Measurements from ENCODE around the gene SCUBE1. TPM values are rescaled to one million over a fixed set of nuclear protein-coding genes. Genes with fewer than 3 reads are reported as not detected.

The SCUBE1 gene
- total RNA-seq, 2 experiments from 2014 or later: 0.07 TPM; not detected in 1

- Mint-ChIP-seq H3K36me3 (ENCODE audit: low read depth) (no peaks in the 10 kb centered on the region), H3K4me1 (ENCODE audit: low read depth) (peaks cover 2% of the 10 kb centered on the region), H3K27ac (no peak overlapping the region), H3K9me3 (no peaks in the 10 kb centered on the region), H3K4me3 (no peak overlapping the region), H3K27me3 (peaks cover 8% of the 10 kb centered on the region)
- ChIA-PET POLR2A (no interaction called here), CTCF (no interaction called here)
- intact Hi-C loops (cut with micrococcal nuclease): no loop called here
- DNase-seq (no peak), ATAC-seq (no peak)
- no peak for TF ChIP-seq CTCF (IDR thresholded peaks at IDR 0.05)
Measured at GRCh38 chr22:43256976-43257545, 86.1 kb downstream of the SCUBE1 start.

- Mint-ChIP-seq H3K9me3 (no peaks in the 10 kb centered on the region), H3K4me1 (ENCODE audit: low read depth) (peaks cover 2% of the 10 kb centered on the region), H3K4me3 (no peak overlapping the region), H3K27me3 (peaks cover 8% of the 10 kb centered on the region), H3K27ac (no peak overlapping the region), H3K36me3 (ENCODE audit: low read depth) (no peaks in the 10 kb centered on the region)
- intact Hi-C loops (cut with micrococcal nuclease): no loop called here
- DNase-seq: no peak
- ChIA-PET CTCF (no interaction called here), POLR2A (no interaction called here)
- no peak for ATAC-seq
- TF ChIP-seq CTCF (IDR thresholded peaks at IDR 0.05): no peak
Measured at GRCh38 chr22:43256569-43256968, 86.6 kb downstream of the SCUBE1 start.

- no peaks in the 10 kb centered on the region for H3K36me3 Mint-ChIP-seq (ENCODE audit: low read depth)
- POLR2A ChIA-PET: no interaction called here
- H3K4me3 Mint-ChIP-seq: no peak overlapping the region
- DNase-seq (no peak), ATAC-seq (no peak)
- H3K27me3 Mint-ChIP-seq: peaks cover 8% of the 10 kb centered on the region
- H3K9me3 Mint-ChIP-seq: no peaks in the 10 kb centered on the region
- no peak for TF ChIP-seq CTCF (IDR thresholded peaks at IDR 0.05)
- CTCF ChIA-PET: no interaction called here
- peaks cover 2% of the 10 kb centered on the region for H3K4me1 Mint-ChIP-seq (ENCODE audit: low read depth)
- no peak overlapping the region for H3K27ac Mint-ChIP-seq
- intact Hi-C loops (cut with micrococcal nuclease): no loop called here
Measured at GRCh38 chr22:43255299-43255698, 87.9 kb downstream of the SCUBE1 start.

GRCh38 chr22:43253839-43254238 lies 89.3 kb downstream of the SCUBE1 start:
- H3K27me3 Mint-ChIP-seq: peaks cover 8% of the 10 kb centered on the region
- no peak overlapping the region for H3K4me3 Mint-ChIP-seq
- ATAC-seq (no peak), DNase-seq (no peak)
- ChIA-PET CTCF (interaction anchor here (1.2 kb wide), 1 partner anchor 93 kb away, joined by 3 read pairs; no protein-coding TSS in a partner anchor), POLR2A (interaction anchor here (1.0 to 1.2 kb wide), 2 partner anchors 10 to 11 kb away, joined by 3 read pairs; no protein-coding TSS in a partner anchor)
- TF ChIP-seq CTCF (IDR thresholded peaks at IDR 0.05): no peak
- intact Hi-C loops (cut with micrococcal nuclease): no loop called here
- no peak overlapping the region for H3K27ac Mint-ChIP-seq
- peaks cover 2% of the 10 kb centered on the region for H3K4me1 Mint-ChIP-seq (ENCODE audit: low read depth)
- H3K36me3 Mint-ChIP-seq (ENCODE audit: low read depth): no peaks in the 10 kb centered on the region
- H3K9me3 Mint-ChIP-seq: no peaks in the 10 kb centered on the region

GRCh38 chr22:43252319-43252718 lies 90.9 kb downstream of the SCUBE1 start:
- peaks cover 8% of the 10 kb centered on the region for H3K27me3 Mint-ChIP-seq
- H3K36me3 Mint-ChIP-seq (ENCODE audit: low read depth): no peaks in the 10 kb centered on the region
- H3K4me3 Mint-ChIP-seq: no peak overlapping the region
- POLR2A ChIA-PET: no interaction called here
- H3K4me1 Mint-ChIP-seq (ENCODE audit: low read depth): peaks cover 2% of the 10 kb centered on the region
- no peak overlapping the region for H3K27ac Mint-ChIP-seq
- no peak for ATAC-seq
- TF ChIP-seq CTCF (IDR thresholded peaks at IDR 0.05): no peak
- no peaks in the 10 kb centered on the region for H3K9me3 Mint-ChIP-seq
- DNase-seq: no peak
- CTCF ChIA-PET: no interaction called here
- intact Hi-C loops (cut with micrococcal nuclease): no loop called here
